K562 (cell line): ENCODE measurements around the gene TP53TG3B. TPM values are rescaled to one million over a fixed set of nuclear protein-coding genes. Genes with fewer than 3 reads are reported as not detected.
A peak's percentile ranks its signal among the peaks of the same experiment; 100 is the strongest.
"Not testable (repeated sequence)": the region's sequence is repeated elsewhere in the genome, so short reads cannot be mapped to it uniquely, and the experiment has no call there.

Experiments
- ATAC-seq: fragments of 200-7000 bp; cut with Tn5 transposase; 3 replicates; pipeline ENCODE4 v1.9.1; 2020; ENCODE audit warnings: moderate library complexity
- BruUV-seq: library from RNA; stranded (reverse); fragments of 400-500 nt; replicated peaks from 2 replicates; lab custom pipeline; 2021; lab: Mats Ljungman, UMichigan
- CTCF ChIA-PET: fragments of 300-600 bp; formaldehyde crosslinking; extraction: SDS; loops from one replicate; lab custom pipeline; 2021; ENCODE audit warnings: low intra/inter-chr PET ratio; lab: Yijun Ruan, JAX
- POLR2A ChIA-PET: fragments of 300-600, 350-650 bp; sonication (Branson Sonifier 250); formaldehyde crosslinking; extraction: SDS; loops from one replicate; lab custom pipeline; 2021; ENCODE audit warnings: antibody characterized with exemption, inconsistent platforms; lab: Yijun Ruan, JAX
- DNase-seq, 4 experiments: peaks; one replicate each; pipeline versions ENCODE4 v3.0.0 to v3.0.0-alpha.2; 2011 to 2018; ENCODE audit warnings: low spot score in 3 of 4, mixed read lengths in 3 of 4; ENCODE audit errors: extremely low read depth in 1 of 4
- FAIRE-seq: peaks from 2 replicates; lab custom pipeline; 2011; peaks lifted over from hg19 to GRCh38; lab: Jason Lieb, UNC
- H2AFZ ChIP-seq: 2 replicates; pipeline ENCODE4 v1.6.0; 2011; ENCODE audit warnings: low read depth, low read length, control low read depth, inconsistent platforms
- H3K27ac ChIP-seq: fragments of 200-600 bp; 3 replicates; pipeline ENCODE4 v1.8.0; 2011; ENCODE audit warnings: low read depth, mild to moderate bottlenecking, control low read depth, inconsistent platforms, low read length, moderate library complexity, mixed read lengths; ENCODE audit errors: extremely low read depth
- H3K27me3 ChIP-seq, 2 experiments: fragments of 300-600 bp in 1 of 2; 2 replicates in 1 of 2; 3 replicates in 1 of 2; pipeline versions ENCODE4 v1.6.0 to v1.8.0; 2011; ENCODE audit warnings: inconsistent platforms in 2 of 2, low read length in 2 of 2, mild to moderate bottlenecking in 1 of 2, mixed read lengths in 1 of 2, moderate library complexity in 1 of 2; ENCODE audit not compliant: control insufficient read depth in 2 of 2, insufficient read depth in 2 of 2
- H3K36me3 ChIP-seq: fragments of 300-600 bp; 3 replicates; pipeline ENCODE4 v1.8.0; 2011; ENCODE audit warnings: mild to moderate bottlenecking, low read length, inconsistent platforms; ENCODE audit not compliant: control insufficient read depth, insufficient read depth
- H3K4me1 ChIP-seq, 2 experiments: fragments of 200-600 bp in 1 of 2; replicated peaks in 1 of 2; 2 replicates in 1 of 2; 3 replicates in 1 of 2; pipeline versions ENCODE4 v1.5.1 to v1.8.0; 2011; ENCODE audit warnings: inconsistent platforms in 2 of 2, low read length in 2 of 2, mild to moderate bottlenecking in 1 of 2, mixed read lengths in 1 of 2, moderate library complexity in 1 of 2; ENCODE audit not compliant: control insufficient read depth in 2 of 2, insufficient read depth in 2 of 2
- H3K4me2 ChIP-seq: 2 replicates; pipeline ENCODE4 v1.6.1; 2011; ENCODE audit warnings: low read length, control low read depth, inconsistent platforms, mixed read lengths; ENCODE audit not compliant: insufficient read depth
- H3K4me3 ChIP-seq: fragments of 200-600 bp; sonication (generic), shearing (Covaris generic); 2 replicates; pipeline ENCODE4 v1.5.1; 2016; ENCODE audit warnings: control low read depth, inconsistent platforms
- H3K79me2 ChIP-seq: fragments of 200-600 bp; 3 replicates; pipeline ENCODE4 v1.8.0; 2011; ENCODE audit warnings: low read length, inconsistent platforms; ENCODE audit not compliant: control insufficient read depth, insufficient read depth
- H3K9ac ChIP-seq, 2 experiments: 2 replicates each; pipeline versions ENCODE4 v1.6.0 to v1.6.1; 2011; ENCODE audit warnings: low read depth in 2 of 2, low read length in 2 of 2, control low read depth in 1 of 2, inconsistent platforms in 1 of 2, mild to moderate bottlenecking in 1 of 2, mixed read lengths in 1 of 2; ENCODE audit not compliant: insufficient read depth in 1 of 2
- H3K9me1 ChIP-seq: one replicate; pipeline ENCODE4 v1.6.0; 2011; ENCODE audit warnings: inconsistent platforms, mild to moderate bottlenecking, low read length, moderate library complexity; ENCODE audit not compliant: control insufficient read depth, insufficient read depth
- H3K9me3 ChIP-seq: replicated peaks from 2 replicates; pipeline ENCODE4 v1.5.1; 2011; ENCODE audit warnings: low read depth, low read length, inconsistent platforms; ENCODE audit not compliant: control insufficient read depth, insufficient read depth
- H4K20me1 ChIP-seq: replicated peaks from 2 replicates; pipeline ENCODE4 v1.6.1; 2011; ENCODE audit warnings: low read length, inconsistent platforms, mixed read lengths; ENCODE audit not compliant: control insufficient read depth, insufficient read depth
- FIP1L1 ChIP-seq: fragments of 200-400 bp; formaldehyde crosslinking; IDR thresholded peaks from 2 replicates; pipeline ENCODE4 v1.6.1; 2018; ENCODE audit warnings: mild to moderate bottlenecking, low read depth, low read length; ENCODE audit not compliant: poor library complexity, severe bottlenecking
- PCBP1 ChIP-seq: fragments of 200-400 bp; formaldehyde crosslinking; IDR thresholded peaks from 2 replicates; pipeline ENCODE4 v1.6.1; 2018; ENCODE audit warnings: mild to moderate bottlenecking, low read depth, low read length; ENCODE audit not compliant: poor library complexity, severe bottlenecking
- WGBS: fragments of 100-300 bp; shearing (Covaris generic); methylation state at CpG from one replicate; pipeline ENCODE4 v1.1.6; 2016; ENCODE audit warnings: low coverage, mixed read lengths; ENCODE audit not compliant: insufficient coverage; ENCODE audit errors: missing lambda C conversion rate; 5-methylcytosine and 5-hydroxymethylcytosine counted together
- in situ Hi-C: fragments of 300-500 bp; cut with MboI; formaldehyde crosslinking; loops from 4 replicates; pipeline ENCODE4 v1.15.0; 2018; ENCODE audit warnings: inconsistent platforms, mixed read lengths
- intact Hi-C: fragments of 100-400 bp; cut with micrococcal nuclease; formaldehyde crosslinking; loops from 2 replicates; pipeline ENCODE4 v1.14.2; 2022
- polyA plus RNA-seq, 8 experiments: library from polyadenylated mRNA; depleted of rRNA in 4 of 8; stranded (reverse) in 5 of 8; unstranded in 3 of 8; fragments of >200 nt; fragmentation: Nextera tagmentation in 2 of 8; fragmentation: Illumina TruSeq in 1 of 8; extraction: Ambion mirVana in 2 of 8; extraction: Trizol in 1 of 8; gene quantifications; 2 replicates each; pipeline versions ENCODE4 v1.2.1 to v1.2.3, GENCODE V29; 2011 to 2014; ENCODE audit warnings: inconsistent platforms in 1 of 8, missing spikeins in 1 of 8
- total RNA-seq, 7 experiments: library from RNA; depleted of rRNA in 6 of 7; stranded (reverse); fragments of >200 nt in 6 of 7; fragmentation: Illumina TruSeq in 2 of 7; extraction: Trizol in 2 of 7; gene quantifications; 2 replicates each; pipeline versions ENCODE4 v1.2.1 to v1.2.3, GENCODE V29; 2011 to 2021; ENCODE audit warnings: low replicate concordance in 1 of 7

TP53TG3B gene
- total and polyA plus RNA-seq, 9 of the 15 experiments (the other 6 are each of a cell fraction or from before 2014, with no cell fraction given): 0.36 to 3.9 (median 0.85) TPM

DNA sequence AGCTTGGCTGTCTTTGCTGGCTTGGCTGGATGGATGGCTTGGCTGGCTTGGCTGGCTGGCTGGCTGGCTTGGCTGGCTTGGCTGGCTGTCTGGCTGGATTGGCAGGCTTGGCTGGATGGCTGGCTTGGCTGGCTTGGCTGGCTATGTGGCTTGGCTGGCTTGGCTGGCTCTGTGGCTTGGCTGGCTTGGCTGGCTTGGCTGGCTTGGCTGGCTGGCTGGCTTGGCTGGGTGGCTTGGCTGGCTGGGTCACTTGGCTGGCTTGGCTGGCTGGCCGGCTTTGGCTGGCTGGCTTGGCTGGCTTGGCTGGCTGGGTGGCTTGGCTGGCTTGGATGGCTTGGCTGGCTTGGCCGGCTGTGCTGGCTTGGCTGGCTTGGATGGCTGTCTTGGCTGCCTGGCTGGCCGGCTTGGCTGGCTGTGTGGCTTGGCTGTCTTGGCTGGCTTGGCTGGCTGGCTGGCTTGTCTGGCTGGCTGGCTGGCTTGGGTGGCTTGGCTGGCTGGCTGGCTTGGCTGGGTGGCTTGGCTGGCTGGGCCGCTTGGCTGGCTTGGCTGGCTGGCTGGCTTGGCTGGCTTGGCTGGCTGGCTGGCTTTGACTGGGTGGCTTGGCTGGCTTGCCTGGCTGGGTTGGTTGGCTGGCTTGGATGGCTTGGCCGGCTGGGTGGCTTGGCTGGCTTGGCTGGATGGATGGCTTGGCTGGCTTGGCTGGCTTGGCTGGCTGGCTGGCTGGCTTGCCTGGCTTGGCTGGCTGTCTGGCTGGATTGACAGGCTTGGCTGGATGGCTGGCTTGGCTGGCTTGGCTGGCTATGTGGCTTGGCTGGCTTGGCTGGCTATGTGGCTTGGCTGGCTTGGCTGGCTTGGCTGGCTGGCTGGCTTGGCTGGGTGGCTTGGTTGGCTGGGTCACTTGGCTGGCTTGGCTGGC lies 22.8 kb upstream of the TP53TG3B start:
- BruUV-seq, POLR2A ChIA-PET, CTCF ChIA-PET, H2AFZ ChIP-seq, H3K9me1 ChIP-seq, in situ Hi-C loops, intact Hi-C loops, ATAC-seq, H3K4me3 ChIP-seq, H3K79me2 ChIP-seq, DNase-seq, H3K9ac ChIP-seq, H3K9me3 ChIP-seq, H3K27me3 ChIP-seq, FAIRE-seq, H3K4me1 ChIP-seq, H3K4me2 ChIP-seq, H4K20me1 ChIP-seq, H3K36me3 ChIP-seq, H3K27ac ChIP-seq: not testable (repeated sequence)
- peak; percentile 23 for TF ChIP-seq FIP1L1
- peak; percentile 55 for TF ChIP-seq PCBP1
- 1% methylated on average over 5 of the region's 5 CpGs for WGBS

DNA sequence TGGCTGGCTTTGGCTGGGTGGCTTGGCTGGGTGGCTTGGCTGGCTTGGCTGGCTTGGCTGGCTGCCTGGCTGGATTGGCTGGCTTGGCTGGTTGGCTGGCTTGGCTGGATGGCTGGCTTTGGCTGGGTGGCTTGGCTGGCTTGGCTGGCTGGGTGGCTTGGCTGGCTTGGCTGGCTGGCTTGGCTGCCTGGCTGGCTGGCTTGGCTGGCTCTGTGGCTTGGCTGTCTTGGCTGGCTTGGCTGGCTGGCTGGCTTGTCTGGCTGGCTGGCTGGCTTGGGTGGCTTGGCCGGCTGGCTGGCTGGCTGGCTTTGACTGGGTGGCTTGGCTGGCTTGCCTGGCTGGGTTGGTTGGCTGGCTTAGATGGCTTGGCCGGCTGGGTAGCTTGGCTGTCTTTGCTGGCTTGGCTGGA lies 22.1 kb upstream of the TP53TG3B start:
- H3K9me1 ChIP-seq, H3K79me2 ChIP-seq, in situ Hi-C loops, CTCF ChIA-PET, FAIRE-seq, H2AFZ ChIP-seq, H3K9ac ChIP-seq, POLR2A ChIA-PET, intact Hi-C loops, H4K20me1 ChIP-seq, H3K36me3 ChIP-seq, H3K9me3 ChIP-seq, DNase-seq, BruUV-seq, H3K4me1 ChIP-seq, H3K4me3 ChIP-seq, ATAC-seq, H3K4me2 ChIP-seq, H3K27me3 ChIP-seq, H3K27ac ChIP-seq: not testable (repeated sequence)
- WGBS: 0% methylated on average over 2 of the region's 2 CpGs

DNA sequence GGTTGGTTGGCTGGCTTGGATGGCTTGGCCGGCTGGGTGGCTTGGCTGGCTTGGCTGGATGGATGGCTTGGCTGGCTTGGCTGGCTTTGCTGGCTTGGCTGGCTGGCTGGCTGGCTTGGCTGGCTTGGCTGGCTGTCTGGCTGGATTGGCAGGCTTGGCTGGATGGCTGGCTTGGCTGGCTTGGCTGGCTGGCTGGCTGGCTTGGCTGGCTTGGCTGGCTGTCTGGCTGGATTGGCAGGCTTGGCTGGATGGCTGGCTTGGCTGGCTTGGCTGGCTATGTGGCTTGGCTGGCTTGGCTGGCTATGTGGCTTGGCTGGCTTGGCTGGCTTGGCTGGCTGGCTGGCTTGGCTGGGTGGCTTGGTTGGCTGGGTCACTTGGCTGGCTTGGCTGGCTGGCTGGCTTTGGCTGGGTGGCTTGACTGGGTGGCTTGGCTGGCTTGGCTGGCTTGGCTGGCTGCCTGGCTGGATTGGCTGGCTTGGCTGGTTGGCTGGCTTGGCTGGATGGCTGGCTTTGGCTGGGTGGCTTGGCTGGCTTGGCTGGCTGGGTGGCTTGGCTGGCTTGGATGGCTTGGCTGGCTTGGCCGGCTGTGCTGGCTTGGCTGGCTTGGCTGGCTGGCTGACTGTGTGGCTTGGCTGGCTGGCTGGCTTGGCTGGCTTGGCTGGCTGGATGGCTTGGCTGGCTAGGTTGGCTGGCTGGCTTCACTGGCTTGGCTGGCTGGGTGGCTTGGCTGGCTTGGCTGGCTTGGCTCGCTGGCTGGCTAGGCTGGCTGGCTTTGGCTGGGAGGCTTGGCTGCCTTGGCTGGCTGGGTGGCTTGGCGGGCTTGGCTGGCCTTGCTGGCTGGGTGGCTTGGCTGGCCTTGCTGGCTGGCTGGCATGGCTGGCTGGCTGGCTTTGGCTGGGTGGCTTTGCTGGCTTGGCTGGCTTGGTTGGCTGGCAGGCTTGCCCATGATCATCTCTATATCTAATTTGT lies 21.3 kb upstream of the TP53TG3B start:
- H3K27ac ChIP-seq, intact Hi-C loops, DNase-seq, H2AFZ ChIP-seq, H3K4me3 ChIP-seq, H3K9me1 ChIP-seq, in situ Hi-C loops, CTCF ChIA-PET, FAIRE-seq, H3K79me2 ChIP-seq, H3K36me3 ChIP-seq, H3K4me1 ChIP-seq, H3K4me2 ChIP-seq, H3K9me3 ChIP-seq, BruUV-seq, ATAC-seq, H4K20me1 ChIP-seq, H3K27me3 ChIP-seq, H3K9ac ChIP-seq: not testable (repeated sequence)
- POLR2A ChIA-PET: interaction anchor here (0.7 kb wide), 1 partner anchor 152 kb away, joined by 3 read pairs; no protein-coding TSS in a partner anchor
- 0% methylated on average over 3 of the region's 4 CpGs for WGBS
